Measurements from ENCODE around the gene MTHFD1L.

MTHFD1L gene

GRCh38 chr6:150993253-150993652 lies 127.8 kb downstream of the MTHFD1L start:
- no peak overlapping the region for H3K27ac ChIP-seq (ENCODE audit: low read depth, low read length)
- H3K36me3 ChIP-seq (ENCODE audit: insufficient read depth, low read length), result peaks cover 41% of the 10 kb centered on the region
- no peak overlapping the region for H3K4me3 ChIP-seq (ENCODE audit: low read length)
- no peaks in the 10 kb centered on the region for H3K9me3 ChIP-seq (ENCODE audit: insufficient read depth, low read depth, low read length)
- H3K4me1 ChIP-seq (ENCODE audit: insufficient read depth, low read length), result no peaks in the 10 kb centered on the region
- H3K9ac ChIP-seq (ENCODE audit: low read depth, low read length), result no peak overlapping the region
- 99% methylated on average over 7 of the region's 7 CpGs for WGBS
- H3K27me3 ChIP-seq (ENCODE audit: insufficient read depth, low read length), result no peaks in the 10 kb centered on the region

- WGBS, result 94% methylated on average over 1 of the region's 1 CpG
- H3K9ac ChIP-seq (ENCODE audit: low read depth, low read length), result no peak overlapping the region
- no peak overlapping the region for H3K27ac ChIP-seq (ENCODE audit: low read depth, low read length)
- no peaks in the 10 kb centered on the region for H3K27me3 ChIP-seq (ENCODE audit: insufficient read depth, low read length)
- H3K9me3 ChIP-seq (ENCODE audit: insufficient read depth, low read depth, low read length), result no peaks in the 10 kb centered on the region
- peaks cover 41% of the 10 kb centered on the region for H3K36me3 ChIP-seq (ENCODE audit: insufficient read depth, low read length)
- no peaks in the 10 kb centered on the region for H3K4me1 ChIP-seq (ENCODE audit: insufficient read depth, low read length)
- H3K4me3 ChIP-seq (ENCODE audit: low read length), result no peak overlapping the region
Observed at GRCh38 chr6:150994026-150994425, 128.5 kb downstream of the MTHFD1L start.

- no peak overlapping the region for H3K4me3 ChIP-seq (ENCODE audit: low read length)
- no peaks in the 10 kb centered on the region for H3K9me3 ChIP-seq (ENCODE audit: insufficient read depth, low read depth, low read length)
- WGBS, result 96% methylated on average over 6 of the region's 6 CpGs
- no peak overlapping the region for H3K9ac ChIP-seq (ENCODE audit: low read depth, low read length)
- H3K27me3 ChIP-seq (ENCODE audit: insufficient read depth, low read length), result no peaks in the 10 kb centered on the region
- H3K4me1 ChIP-seq (ENCODE audit: insufficient read depth, low read length), result peaks cover 4% of the 10 kb centered on the region; the same call in 1 of the 2 replicates
- H3K36me3 ChIP-seq (ENCODE audit: insufficient read depth, low read length), result peaks cover 30% of the 10 kb centered on the region
- no peak overlapping the region for H3K27ac ChIP-seq (ENCODE audit: low read depth, low read length)
Observed at GRCh38 chr6:150996968-150997367, 131.5 kb downstream of the MTHFD1L start.

GRCh38 chr6:150999107-150999506 lies 133.6 kb downstream of the MTHFD1L start:
- no peaks in the 10 kb centered on the region for H3K9me3 ChIP-seq (ENCODE audit: insufficient read depth, low read depth, low read length)
- peaks cover 19% of the 10 kb centered on the region for H3K36me3 ChIP-seq (ENCODE audit: insufficient read depth, low read length)
- peaks cover 4% of the 10 kb centered on the region; the same call in 1 of the 2 replicates for H3K4me1 ChIP-seq (ENCODE audit: insufficient read depth, low read length)
- H3K4me3 ChIP-seq (ENCODE audit: low read length), result no peak overlapping the region
- no peak overlapping the region for H3K27ac ChIP-seq (ENCODE audit: low read depth, low read length)
- no peaks in the 10 kb centered on the region for H3K27me3 ChIP-seq (ENCODE audit: insufficient read depth, low read length)
- H3K9ac ChIP-seq (ENCODE audit: low read depth, low read length), result no peak overlapping the region

GRCh38 chr6:150999576-150999975 lies 134.1 kb downstream of the MTHFD1L start:
- H3K27ac ChIP-seq (ENCODE audit: low read depth, low read length), result no peak overlapping the region

GRCh38 chr6:151001387-151002056 lies 136.0 kb downstream of the MTHFD1L start:
- Histone ChIP-seq H3K27me3 (ENCODE audit: insufficient read depth, low read length) (no peaks in the 10 kb centered on the region), H3K36me3 (ENCODE audit: insufficient read depth, low read length) (0 out of 2 replicates have a peak, but pooled peaks cover 6% of the 10 kb centered on the region), H3K9me3 (ENCODE audit: insufficient read depth, low read depth, low read length) (no peaks in the 10 kb centered on the region), H3K9ac (ENCODE audit: low read depth, low read length) (no peak overlapping the region), H3K4me3 (ENCODE audit: low read length) (no peak overlapping the region), H3K4me1 (ENCODE audit: insufficient read depth, low read length) (peaks cover 13% of the 10 kb centered on the region), H3K27ac (ENCODE audit: low read depth, low read length) (no peak overlapping the region)
- WGBS, result 92% methylated on average over 5 of the region's 5 CpGs

More at GRCh38 chr6:150999576-150999975, 134.1 kb downstream of the MTHFD1L start:
- Histone ChIP-seq H3K9me3 (ENCODE audit: insufficient read depth, low read depth, low read length) (no peaks in the 10 kb centered on the region), H3K36me3 (ENCODE audit: insufficient read depth, low read length) (peaks cover 15% of the 10 kb centered on the region), H3K4me1 (ENCODE audit: insufficient read depth, low read length) (peaks cover 9% of the 10 kb centered on the region; the same call in 1 of the 2 replicates), H3K27me3 (ENCODE audit: insufficient read depth, low read length) (no peaks in the 10 kb centered on the region), H3K9ac (ENCODE audit: low read depth, low read length) (no peak overlapping the region), H3K4me3 (ENCODE audit: low read length) (no peak overlapping the region)
- 92% methylated on average over 5 of the region's 6 CpGs for WGBS

GRCh38 chr6:151002057-151002450 lies 136.6 kb downstream of the MTHFD1L start:
- Histone ChIP-seq H3K9me3 (ENCODE audit: insufficient read depth, low read depth, low read length) (no peaks in the 10 kb centered on the region), H3K9ac (ENCODE audit: low read depth, low read length) (no peak overlapping the region), H3K4me1 (ENCODE audit: insufficient read depth, low read length) (peaks cover 19% of the 10 kb centered on the region), H3K36me3 (ENCODE audit: insufficient read depth, low read length) (0 out of 2 replicates have a peak, but pooled peaks cover 3% of the 10 kb centered on the region), H3K27ac (ENCODE audit: low read depth, low read length) (no peak overlapping the region), H3K4me3 (ENCODE audit: low read length) (no peak overlapping the region), H3K27me3 (ENCODE audit: insufficient read depth, low read length) (no peaks in the 10 kb centered on the region)
- 98% methylated on average over 2 of the region's 2 CpGs for WGBS

- WGBS, result 97% methylated on average over 17 of the region's 17 CpGs
- no peak overlapping the region for H3K27ac ChIP-seq (ENCODE audit: low read depth, low read length)
- no peak overlapping the region for H3K4me3 ChIP-seq (ENCODE audit: low read length)
Observed at GRCh38 chr6:151002491-151002935, 137.0 kb downstream of the MTHFD1L start.

GRCh38 chr6:151004383-151005024 lies 139.0 kb downstream of the MTHFD1L start:
- 92% methylated on average over 8 of the region's 8 CpGs for WGBS
- H3K9me3 ChIP-seq (ENCODE audit: insufficient read depth, low read depth, low read length), result no peaks in the 10 kb centered on the region
- H3K4me1 ChIP-seq (ENCODE audit: insufficient read depth, low read length), result peaks cover 30% of the 10 kb centered on the region
- no peak overlapping the region for H3K4me3 ChIP-seq (ENCODE audit: low read length)
- H3K27me3 ChIP-seq (ENCODE audit: insufficient read depth, low read length), result no peaks in the 10 kb centered on the region
- no peak overlapping the region for H3K9ac ChIP-seq (ENCODE audit: low read depth, low read length)
- no peaks in the 10 kb centered on the region; the same call in 1 of the 2 replicates for H3K36me3 ChIP-seq (ENCODE audit: insufficient read depth, low read length)
- no peak overlapping the region for H3K27ac ChIP-seq (ENCODE audit: low read depth, low read length)

More at GRCh38 chr6:151002491-151002935, 137.0 kb downstream of the MTHFD1L start:
- Histone ChIP-seq H3K9me3 (ENCODE audit: insufficient read depth, low read depth, low read length) (no peaks in the 10 kb centered on the region), H3K9ac (ENCODE audit: low read depth, low read length) (no peak overlapping the region), H3K27me3 (ENCODE audit: insufficient read depth, low read length) (no peaks in the 10 kb centered on the region), H3K36me3 (ENCODE audit: insufficient read depth, low read length) (peaks cover 3% of the 10 kb centered on the region; the same call in 1 of the 2 replicates), H3K4me1 (ENCODE audit: insufficient read depth, low read length) (peaks cover 22% of the 10 kb centered on the region)

- Histone ChIP-seq H3K27ac (ENCODE audit: low read depth, low read length) (no peak overlapping the region), H3K9me3 (ENCODE audit: insufficient read depth, low read depth, low read length) (no peaks in the 10 kb centered on the region), H3K27me3 (ENCODE audit: insufficient read depth, low read length) (no peaks in the 10 kb centered on the region), H3K4me3 (ENCODE audit: low read length) (no peak overlapping the region), H3K36me3 (ENCODE audit: insufficient read depth, low read length) (peaks cover 1% of the 10 kb centered on the region), H3K4me1 (ENCODE audit: insufficient read depth, low read length) (peaks cover 35% of the 10 kb centered on the region), H3K9ac (ENCODE audit: low read depth, low read length) (no peak overlapping the region)
- 94% methylated on average over 6 of the region's 6 CpGs for WGBS
Observed at GRCh38 chr6:151005164-151005563, 139.7 kb downstream of the MTHFD1L start.

- Histone ChIP-seq H3K27ac (ENCODE audit: low read depth, low read length) (no peak overlapping the region), H3K9ac (ENCODE audit: low read depth, low read length) (no peak overlapping the region), H3K4me3 (ENCODE audit: low read length) (no peak overlapping the region), H3K9me3 (ENCODE audit: insufficient read depth, low read depth, low read length) (no peaks in the 10 kb centered on the region), H3K4me1 (ENCODE audit: insufficient read depth, low read length) (peaks cover 42% of the 10 kb centered on the region), H3K36me3 (ENCODE audit: insufficient read depth, low read length) (peaks cover 10% of the 10 kb centered on the region), H3K27me3 (ENCODE audit: insufficient read depth, low read length) (no peaks in the 10 kb centered on the region)
- WGBS, result 89% methylated on average over 13 of the region's 13 CpGs
Observed at GRCh38 chr6:151005896-151006632, 140.6 kb downstream of the MTHFD1L start.

Data from HUES64 (cell line).